Heart right ventricle (tissue), 16 donors: Measurements from ENCODE around the gene IL12RB1. TPM values are rescaled to one million over a fixed set of nuclear protein-coding genes. Genes with fewer than 3 reads are reported as not detected.
A peak's percentile ranks its signal among the peaks of the same experiment; 100 is the strongest.
"Not testable (repeated sequence)": the region's sequence is repeated elsewhere in the genome, so short reads cannot be mapped to it uniquely, and the experiment has no call there.

Experiments used
- ATAC-seq, 8 donors: fragments of 200-7000 bp; cut with Tn5 transposase; one replicate each; pipeline ENCODE4 v1.9.1; 2020; ENCODE audit warnings: mild to moderate bottlenecking in 8 of 8, moderate library complexity in 8 of 8, moderate number of reproducible peaks in 1 of 8
- DNase-seq, 2 donors: peaks; one replicate each; pipeline ENCODE4 v3.0.0-alpha.2; 2020
- H3K27ac ChIP-seq, 10 donors: fragments of 200-600 bp; sonication (generic) in 2 of 10; one replicate each; pipeline versions ENCODE4 v1.5.0 to v1.8.0; 2020 to 2022; ENCODE audit warnings: mild to moderate bottlenecking in 3 of 10
- H3K27me3 ChIP-seq, 7 donors: fragments of 200-600 bp; one replicate each; pipeline ENCODE4 v1.8.0; 2021 to 2022; ENCODE audit warnings: mild to moderate bottlenecking in 2 of 7
- H3K36me3 ChIP-seq, 9 donors: fragments of 200-600 bp; sonication (generic) in 1 of 9; one replicate each; pipeline versions ENCODE4 v1.5.0 to v1.8.0; 2020 to 2022; ENCODE audit warnings: mild to moderate bottlenecking in 2 of 9
- H3K4me1 ChIP-seq, 9 donors: fragments of 200-600 bp; sonication (generic) in 1 of 9; one replicate each; pipeline versions ENCODE4 v1.5.0 to v1.8.0; 2020 to 2022; ENCODE audit warnings: mild to moderate bottlenecking in 4 of 9
- H3K4me3 ChIP-seq, 10 donors: fragments of 200-600 bp; sonication (generic) in 2 of 10; one replicate each; pipeline versions ENCODE4 v1.5.0 to v1.8.0; 2020 to 2022; ENCODE audit warnings: mild to moderate bottlenecking in 7 of 10, moderate library complexity in 2 of 10
- H3K9me3 ChIP-seq, 11 donors: fragments of 200-600 bp in 10 of 11; sonication (generic) in 2 of 11; one replicate each; pipeline versions ENCODE4 v1.5.0 to v1.8.0; 2013 to 2022; ENCODE audit warnings: mild to moderate bottlenecking in 2 of 11, control low read depth in 1 of 11, moderate library complexity in 1 of 11
- WGBS, 2 donors: extraction: QIAGEN DNeasy Blood & Tissue Kit; methylation state at CpG; one replicate each; pipeline ENCODE4 v1.1.7; 2013; ENCODE audit warnings: inconsistent platforms in 1 of 2; 5-methylcytosine and 5-hydroxymethylcytosine counted together
- intact Hi-C, 10 donors: fragments of 100-400 bp; cut with DNase I; formaldehyde crosslinking; loops; one replicate each; pipeline versions ENCODE4 v1.11.1 to v1.14.2; 2022
- polyA plus RNA-seq, 2 donors: library from polyadenylated mRNA; stranded (reverse); fragments of 200-250 nt; gene quantifications; one replicate each; pipeline ENCODE4 v1.2.3, GENCODE V29; 2013
- total RNA-seq, 10 donors: library from RNA; stranded (reverse); fragmentation: NEBNext Ultra II Directional in 3 of 10; extraction: Animal tissue kit (Norgen Biotek cat#: 25700) in 3 of 10; gene quantifications; one replicate each; pipeline versions ENCODE4 v1.2.1 to v1.2.4, GENCODE V29; 2021 to 2023
- TF ChIP-seq, protein P1 (sequence below), 9 donors: fragments of 200-600 bp; sonication (generic) in 2 of 9; IDR thresholded peaks; one replicate each; pipeline versions ENCODE4 v1.5.0 to v1.8.0; 2021 to 2022; ENCODE audit warnings: antibody characterized with exemption in 9 of 9, mild to moderate bottlenecking in 5 of 9, moderate library complexity in 1 of 9
- donor health status: Arrhythmogenic right ventricular cardiomyopathy.
- donor health status: ischemic (EF 13 %, LVEDD 7.1; RV severe dilation, severe dysfunction).
- donor health status: healthy with polysubstance abuse.
- donor health status: DM: no; HTN: yes; CAD: no.
- donor health status: DM: no; HTN: no; CAD: no.
- donor health status: ischemic (EF 25% LVEDD 6.9; RV normal size, moderate dysfunction).
- donor health status: ischemic (EF 25% LVEDD 5.7; RV mildly dilated, moderate dysfunction).
- donor health status: healthy.
- donor health status: DM: yes; HTN: yes; CAD: no.
- donor health status: Ischemic cardiomyopathy.
- donor health status: ischemic (EF 35%, LVEDD 5.7; RV mildly dilated, moderate dysfunction).
- donor health status: nonischemic (EF 11% LVEDD 7.7; RV severe dilation, severe dysfunction).
- donor health status: DM: yes; HTN: yes; CAD: no.
- donor health status: PGD.
- donor health status: ischemic (EF 29% LVEDD 5.4; RV normal size, mild dysfunction).
- donor health status: nonischemic (EF 23%, LVEDD 6.1; RV moderate dilation, normal function).

The IL12RB1 gene
- total and polyA plus RNA-seq, 12 donors: 0.24 to 5.4 (median 0.44) TPM

DNA sequence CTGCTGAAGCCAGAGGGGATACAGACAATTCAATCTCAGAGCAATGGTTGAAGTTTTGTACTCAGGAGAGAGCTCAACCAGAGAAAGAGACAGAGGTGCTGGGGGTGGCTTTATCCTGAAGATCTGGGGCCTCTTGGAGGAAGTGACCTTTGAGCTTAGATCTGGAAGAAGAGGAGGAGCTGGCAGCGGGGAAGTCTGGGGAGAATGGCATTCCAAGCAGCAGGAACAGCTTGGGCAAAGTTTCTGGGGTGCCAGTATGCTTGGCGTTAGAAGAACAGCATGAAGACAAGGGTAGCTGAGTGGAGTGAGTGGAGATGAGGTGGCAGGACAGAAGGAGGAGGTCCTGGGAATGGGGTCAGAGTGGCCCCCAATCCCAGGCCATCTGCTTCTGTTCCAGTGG is 22.2 kb upstream of the IL12RB1 start:
- no peak for DNase-seq
- Histone ChIP-seq H3K4me1 (peaks cover 5 to 53% (median 19%) of the 10 kb centered on the region in 9 donors), H3K4me3 (no peak overlapping the region), H3K27me3 (peaks cover 0 to 11% (median 0%) of the 10 kb centered on the region in 7 donors), H3K9me3 (no peaks in the 10 kb centered on the region), H3K27ac (peak overlapping the region in 1 of 10 donors; percentile 94), H3K36me3 (peaks cover 0 to 3% (median 0%) of the 10 kb centered on the region in 9 donors)
- ATAC-seq: no peak
- 78 to 88% methylated on average over 2 of the region's 2 CpGs for WGBS, 2 donors
- TF ChIP-seq, protein P1, sequence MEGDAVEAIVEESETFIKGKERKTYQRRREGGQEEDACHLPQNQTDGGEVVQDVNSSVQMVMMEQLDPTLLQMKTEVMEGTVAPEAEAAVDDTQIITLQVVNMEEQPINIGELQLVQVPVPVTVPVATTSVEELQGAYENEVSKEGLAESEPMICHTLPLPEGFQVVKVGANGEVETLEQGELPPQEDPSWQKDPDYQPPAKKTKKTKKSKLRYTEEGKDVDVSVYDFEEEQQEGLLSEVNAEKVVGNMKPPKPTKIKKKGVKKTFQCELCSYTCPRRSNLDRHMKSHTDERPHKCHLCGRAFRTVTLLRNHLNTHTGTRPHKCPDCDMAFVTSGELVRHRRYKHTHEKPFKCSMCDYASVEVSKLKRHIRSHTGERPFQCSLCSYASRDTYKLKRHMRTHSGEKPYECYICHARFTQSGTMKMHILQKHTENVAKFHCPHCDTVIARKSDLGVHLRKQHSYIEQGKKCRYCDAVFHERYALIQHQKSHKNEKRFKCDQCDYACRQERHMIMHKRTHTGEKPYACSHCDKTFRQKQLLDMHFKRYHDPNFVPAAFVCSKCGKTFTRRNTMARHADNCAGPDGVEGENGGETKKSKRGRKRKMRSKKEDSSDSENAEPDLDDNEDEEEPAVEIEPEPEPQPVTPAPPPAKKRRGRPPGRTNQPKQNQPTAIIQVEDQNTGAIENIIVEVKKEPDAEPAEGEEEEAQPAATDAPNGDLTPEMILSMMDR (IDR thresholded peaks at IDR 0.05): no peak
- intact Hi-C loops: no loop called here

DNA sequence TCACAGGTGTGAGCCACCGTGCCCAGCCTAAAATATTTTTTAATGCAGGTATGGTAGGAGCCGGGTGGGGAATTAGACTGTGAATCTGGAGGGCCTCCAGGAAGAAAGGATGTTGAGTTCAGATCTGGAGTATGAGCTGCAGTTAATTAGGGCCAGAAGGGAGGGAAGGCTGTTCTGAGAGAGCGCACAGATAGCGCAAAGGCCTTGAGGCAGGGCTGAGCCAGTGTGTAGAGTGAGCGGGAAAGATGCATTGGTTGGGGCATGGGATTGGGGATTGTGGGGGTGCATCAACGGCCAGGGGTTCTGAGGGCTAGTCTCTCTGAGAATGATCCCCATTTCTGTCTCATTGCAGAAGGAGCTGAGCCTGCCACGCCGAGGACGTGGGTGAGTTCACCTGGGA is 20.5 kb upstream of the IL12RB1 start:
- H3K27ac ChIP-seq: no peak overlapping the region
- WGBS, 2 donors: 91 to 93% methylated on average over 9 of the region's 9 CpGs
- peaks cover 5 to 48% (median 22%) of the 10 kb centered on the region in 9 donors for H3K4me1 ChIP-seq
- intact Hi-C loops: no loop called here
- H3K36me3 ChIP-seq: no peaks in the 10 kb centered on the region
- TF ChIP-seq, protein P1 (IDR thresholded peaks at IDR 0.05): no peak
- H3K27me3 ChIP-seq: peaks cover 0 to 27% (median 8%) of the 10 kb centered on the region in 7 donors
- H3K9me3 ChIP-seq: no peaks in the 10 kb centered on the region
- DNase-seq (no peak), ATAC-seq (no peak)
- H3K4me3 ChIP-seq: no peak overlapping the region

DNA sequence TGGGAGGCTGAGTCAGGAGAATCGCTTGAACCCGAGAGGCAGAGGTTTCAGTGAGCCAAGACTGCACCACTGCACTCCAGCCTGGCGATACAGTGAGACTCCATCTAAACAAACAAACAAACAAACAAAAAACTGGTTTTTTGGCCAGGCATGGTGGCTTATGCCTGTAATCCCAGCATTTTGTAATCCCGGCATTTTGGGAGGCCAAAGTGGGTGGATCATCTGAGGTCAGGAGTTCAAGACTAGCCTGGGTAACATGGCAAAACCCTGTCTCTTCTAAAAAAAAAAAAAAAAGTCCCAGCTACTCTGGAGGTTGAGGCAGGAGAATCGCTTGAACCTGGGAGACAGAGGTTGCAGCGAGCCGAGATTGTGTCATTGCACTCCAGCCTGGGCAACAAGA is 18.5 kb upstream of the IL12RB1 start:
- WGBS, 2 donors: 82 to 89% methylated on average over 7 of the region's 7 CpGs
- H3K4me3 ChIP-seq, H3K9me3 ChIP-seq, intact Hi-C loops, DNase-seq, H3K27ac ChIP-seq, H3K36me3 ChIP-seq, ATAC-seq: not testable (repeated sequence)
- Histone ChIP-seq H3K4me1 (peaks cover 0 to 40% (median 17%) of the 10 kb centered on the region in 9 donors), H3K27me3 (peaks cover 0 to 39% (median 14%) of the 10 kb centered on the region in 7 donors)

DNA sequence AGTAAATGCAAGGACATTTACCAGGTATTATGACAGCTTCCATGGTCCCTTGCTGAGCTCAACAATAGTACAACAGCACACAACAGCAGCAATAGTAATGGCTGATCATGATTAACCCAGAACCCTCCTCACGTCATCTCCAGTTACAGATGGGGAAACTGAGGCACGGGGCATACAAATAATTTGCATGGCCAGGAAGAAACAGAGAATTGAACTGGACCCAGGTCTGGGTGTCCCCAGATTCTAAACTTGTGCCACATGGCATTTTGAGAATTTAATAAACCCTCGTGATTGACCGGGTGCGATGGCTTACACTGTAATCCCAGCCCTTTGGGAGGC is 18.0 kb upstream of the IL12RB1 start:
- WGBS, 2 donors: 67 to 75% methylated on average over 5 of the region's 5 CpGs
- Histone ChIP-seq H3K36me3 (no peaks in the 10 kb centered on the region), H3K27ac (peak overlapping the region in 5 of 10 donors; percentile 13 to 33 (median 26)), H3K9me3 (no peaks in the 10 kb centered on the region), H3K4me3 (peak overlapping the region in 9 of 10 donors; percentile 25 to 51 (median 47)), H3K27me3 (peaks cover 0 to 42% (median 19%) of the 10 kb centered on the region in 7 donors), H3K4me1 (peaks cover 0 to 38% (median 15%) of the 10 kb centered on the region in 9 donors)
- TF ChIP-seq, protein P1 (IDR thresholded peaks at IDR 0.05): no peak
- DNase-seq: no peak
- peak in 1 of 8 donors; percentile 18 for ATAC-seq
- intact Hi-C loops: no loop called here

DNA sequence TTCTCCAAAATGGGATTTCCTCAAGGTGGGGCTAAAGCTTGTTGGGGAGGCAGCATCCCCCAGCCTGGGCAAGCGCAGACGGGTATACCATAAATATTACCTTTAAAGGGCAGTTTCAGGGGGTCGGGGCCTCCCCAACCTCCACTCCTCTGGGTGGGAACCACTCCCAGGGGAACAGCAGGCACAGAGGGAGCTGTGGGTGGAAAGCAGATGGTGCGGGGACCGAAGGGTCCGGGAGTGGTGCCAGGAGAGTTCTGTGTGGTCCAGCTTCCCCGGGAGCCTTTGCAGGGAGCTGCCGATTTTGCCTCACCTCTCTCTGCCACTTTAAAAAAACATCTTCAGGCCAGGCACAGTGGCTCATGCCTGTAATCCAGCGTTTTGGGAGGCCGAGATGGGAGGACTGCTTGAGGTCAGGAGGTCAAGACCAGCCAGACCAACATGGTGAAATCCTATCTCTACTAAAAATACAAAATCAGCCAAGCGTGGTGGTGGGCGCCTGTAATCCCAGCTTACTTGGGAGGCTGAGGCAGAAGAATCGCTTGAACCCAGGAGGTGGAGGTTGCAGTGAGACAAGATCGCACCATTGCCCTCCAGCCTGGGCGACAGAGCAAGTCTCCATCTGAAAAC is 16.3 kb upstream of the IL12RB1 start:
- TF ChIP-seq, protein P1 (IDR thresholded peaks at IDR 0.05): no peak
- peaks cover 0 to 36% (median 18%) of the 10 kb centered on the region in 9 donors for H3K4me1 ChIP-seq
- DNase-seq (no peak), ATAC-seq (no peak)
- no peak overlapping the region for H3K4me3 ChIP-seq
- intact Hi-C loops: no loop called here
- H3K9me3 ChIP-seq: no peaks in the 10 kb centered on the region
- H3K27ac ChIP-seq: no peak overlapping the region
- H3K27me3 ChIP-seq: peaks cover 0 to 59% (median 37%) of the 10 kb centered on the region in 7 donors
- no peaks in the 10 kb centered on the region for H3K36me3 ChIP-seq
- 75 to 79% methylated on average over 15 of the region's 15 CpGs for WGBS, 2 donors
